ENCODE results near the gene BCORL1. TPM values are rescaled to one million over a fixed set of nuclear protein-coding genes. Genes with fewer than 3 reads are reported as not detected.
A peak's percentile ranks its signal among the peaks of the same experiment; 100 is the strongest.

The BCORL1 gene
- total RNA-seq, 4 donors from 2014 or later: 4.3 to 10.0 (median 7.9) TPM

- TF ChIP-seq POLR2A (IDR thresholded peaks at IDR 0.05): no peak
- TF ChIP-seq CTCF (IDR thresholded peaks at IDR 0.05): no peak
- WGBS, 2 donors: 79 to 100% methylated on average over 4 of the region's 4 CpGs
- no peak overlapping the region for H3K4me3 ChIP-seq (ENCODE audit: low read depth, poor library complexity, severe bottlenecking)
- intact Hi-C loops (cut with DNase I; ENCODE audit: low total_unique reads): no loop called here
- DNase-seq (ENCODE audit: low spot score in 2 of 2): no peak
These were observed 28.6 kb upstream of the BCORL1 start for GRCh38 chrX:129953881-129954280.

GRCh38 chrX:129954804-129955203, 27.6 kb upstream of the BCORL1 start:
- DNase-seq (ENCODE audit: low spot score in 2 of 2): no peak
- TF ChIP-seq CTCF (IDR thresholded peaks at IDR 0.05) (no peak), POLR2A (IDR thresholded peaks at IDR 0.05) (no peak)

GRCh38 chrX:129955682-129956081, 26.8 kb upstream of the BCORL1 start:
- no peak for TF ChIP-seq CTCF (IDR thresholded peaks at IDR 0.05)
- no peak for TF ChIP-seq POLR2A (IDR thresholded peaks at IDR 0.05)
- H3K4me3 ChIP-seq (ENCODE audit: low read depth, poor library complexity, severe bottlenecking): no peak overlapping the region
- intact Hi-C loops (cut with DNase I; ENCODE audit: low total_unique reads): no loop called here
- DNase-seq (ENCODE audit: low spot score in 2 of 2): no peak
- WGBS, 2 donors: 85 to 100% methylated on average over 3 of the region's 3 CpGs

More at GRCh38 chrX:129954804-129955203, 27.6 kb upstream of the BCORL1 start:
- H3K4me3 ChIP-seq (ENCODE audit: low read depth, poor library complexity, severe bottlenecking): no peak overlapping the region
- WGBS, 2 donors: 42 to 89% methylated on average over 2 to 3 of the region's 3 CpGs
- intact Hi-C loops (cut with DNase I; ENCODE audit: low total_unique reads): no loop called here

DNA sequence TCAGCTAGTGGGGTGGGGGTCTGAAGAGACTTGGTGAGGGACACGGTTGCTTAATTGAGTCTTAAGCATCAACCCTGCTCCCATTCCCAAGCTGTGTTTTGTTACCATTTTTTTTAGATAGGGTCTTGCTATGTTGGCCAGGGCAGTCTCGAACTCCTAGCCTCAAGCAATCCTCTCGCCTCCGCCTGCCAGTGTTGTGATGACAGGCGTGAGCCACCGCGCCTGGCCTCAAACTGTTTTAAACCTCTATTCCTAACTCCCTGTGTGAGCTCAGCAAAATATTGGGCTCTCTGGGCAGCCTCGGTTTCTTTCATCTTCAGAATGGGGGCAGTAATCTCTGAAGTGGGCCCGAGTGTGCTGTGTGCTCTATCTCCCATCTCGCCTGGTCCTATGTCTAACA, 26.3 kb upstream of the BCORL1 start:
- no peak for DNase-seq (ENCODE audit: low spot score in 2 of 2)
- 84 to 86% methylated on average over 10 of the region's 10 CpGs for WGBS, 2 donors
- TF ChIP-seq POLR2A (IDR thresholded peaks at IDR 0.05): no peak
- intact Hi-C loops (cut with DNase I; ENCODE audit: low total_unique reads): no loop called here
- H3K4me3 ChIP-seq (ENCODE audit: low read depth, poor library complexity, severe bottlenecking): no peak overlapping the region

- intact Hi-C loops (cut with DNase I; ENCODE audit: low total_unique reads): no loop called here
- no peak for TF ChIP-seq CTCF (IDR thresholded peaks at IDR 0.05)
- no peak for TF ChIP-seq POLR2A (IDR thresholded peaks at IDR 0.05)
- no peak for DNase-seq (ENCODE audit: low spot score in 2 of 2)
- WGBS, 2 donors: 32 to 42% methylated on average over 3 to 20 of the region's 20 CpGs
- no peak overlapping the region for H3K4me3 ChIP-seq (ENCODE audit: low read depth, poor library complexity, severe bottlenecking)
These were observed 25.7 kb upstream of the BCORL1 start for GRCh38 chrX:129956765-129957164.

DNA sequence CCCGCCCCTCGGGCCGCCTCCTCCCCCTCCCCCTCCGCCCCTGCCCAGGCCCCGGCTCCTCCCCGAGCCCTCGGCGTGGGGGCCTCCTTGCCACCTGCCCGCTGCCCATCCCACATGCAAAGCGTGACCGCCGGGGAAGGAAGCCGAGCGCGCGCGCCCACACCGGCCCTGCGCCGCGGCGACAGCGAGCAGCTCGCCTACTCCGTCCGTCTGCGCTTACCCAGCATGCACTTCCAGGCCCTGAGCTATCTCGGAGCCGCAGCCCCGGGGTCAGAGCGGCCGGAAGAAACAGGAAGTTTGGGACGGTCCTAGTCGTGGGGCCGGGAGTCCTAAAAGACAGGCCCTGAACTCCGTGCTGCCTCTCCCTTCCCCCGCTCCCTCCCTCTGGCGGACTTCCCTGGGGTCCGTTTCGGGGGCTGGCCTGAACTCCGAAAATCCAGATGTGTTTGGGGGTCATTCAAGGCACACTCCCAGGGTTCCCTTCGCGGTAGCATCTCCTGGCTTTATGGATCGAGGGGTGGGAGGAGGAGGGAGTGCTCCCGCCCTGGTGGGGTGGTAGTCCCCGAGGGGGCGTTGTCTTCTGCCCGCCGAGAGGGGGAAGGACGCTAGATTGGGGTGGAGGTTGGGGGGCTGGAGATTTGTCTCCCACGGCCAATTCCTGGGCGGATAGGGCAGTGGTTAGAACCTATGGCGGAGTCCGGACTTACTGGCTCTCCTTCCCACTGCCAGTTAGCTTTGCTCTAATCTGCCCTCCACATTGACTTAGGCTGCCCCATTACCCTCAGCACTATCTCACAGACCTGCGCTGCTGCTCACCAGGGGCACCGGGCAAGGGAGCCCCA, 25.0 kb upstream of the BCORL1 start:
- 36 to 45% methylated on average over 16 to 48 of the region's 56 CpGs for WGBS, 2 donors
- intact Hi-C loops (cut with DNase I; ENCODE audit: low total_unique reads): no loop called here
- no peak overlapping the region for H3K4me3 ChIP-seq (ENCODE audit: low read depth, poor library complexity, severe bottlenecking)
- DNase-seq (ENCODE audit: low spot score in 2 of 2): peak in 1 of 2 donors; percentile 89
- TF ChIP-seq POLR2A (IDR thresholded peaks at IDR 0.05): no peak
- no peak for TF ChIP-seq CTCF (IDR thresholded peaks at IDR 0.05)
